ENCODE data around the gene PLPPR1.
"Not testable (repeated sequence)": the region's sequence is repeated elsewhere in the genome, so short reads cannot be mapped to it uniquely, and the experiment has no call there.

Gene PLPPR1

GRCh38 chr9:101121836-101122399 is 93.4 kb downstream of the PLPPR1 start:
- no peak for DNase-seq (ENCODE audit: low read depth)

- DNase-seq (ENCODE audit: low read depth): no peak
Measured at GRCh38 chr9:101126556-101126955, 98.0 kb downstream of the PLPPR1 start.

- DNase-seq (ENCODE audit: low read depth): not testable (repeated sequence)
Measured at GRCh38 chr9:101127369-101127768, 98.8 kb downstream of the PLPPR1 start.

GRCh38 chr9:101128623-101129022 is 100.1 kb downstream of the PLPPR1 start:
- no peak for DNase-seq (ENCODE audit: low read depth)

- DNase-seq (ENCODE audit: low read depth): no peak
Measured at GRCh38 chr9:101130054-101130453, 101.5 kb downstream of the PLPPR1 start.

- no peak for DNase-seq (ENCODE audit: low read depth)
Measured at GRCh38 chr9:101131326-101131725, 102.8 kb downstream of the PLPPR1 start.

GRCh38 chr9:101132801-101133200 is 104.3 kb downstream of the PLPPR1 start:
- DNase-seq (ENCODE audit: low read depth): no peak

- no peak for DNase-seq (ENCODE audit: low read depth)
Measured at GRCh38 chr9:101138509-101138908, 110.0 kb downstream of the PLPPR1 start.

- DNase-seq (ENCODE audit: low read depth): no peak
Measured at GRCh38 chr9:101139082-101139481, 110.6 kb downstream of the PLPPR1 start.

GRCh38 chr9:101140764-101141163 is 112.2 kb downstream of the PLPPR1 start:
- DNase-seq (ENCODE audit: low read depth): no peak

- no peak for DNase-seq (ENCODE audit: low read depth)
Measured at GRCh38 chr9:101146508-101146907, 118.0 kb downstream of the PLPPR1 start.

- no peak for DNase-seq (ENCODE audit: low read depth)
Measured at GRCh38 chr9:101148344-101148743, 119.8 kb downstream of the PLPPR1 start.

GRCh38 chr9:101158361-101158760 is 129.8 kb downstream of the PLPPR1 start:
- no peak for DNase-seq (ENCODE audit: low read depth)

GRCh38 chr9:101162231-101162630 is 133.7 kb downstream of the PLPPR1 start:
- DNase-seq (ENCODE audit: low read depth): no peak

- no peak for DNase-seq (ENCODE audit: low read depth)
Measured at GRCh38 chr9:101165131-101165530, 136.6 kb downstream of the PLPPR1 start.

GRCh38 chr9:101167490-101168134 is 139.1 kb downstream of the PLPPR1 start:
- no peak for DNase-seq (ENCODE audit: low read depth)

- no peak for DNase-seq (ENCODE audit: low read depth)
Measured at GRCh38 chr9:101172616-101173015, 144.1 kb downstream of the PLPPR1 start.

GRCh38 chr9:101173907-101174306 is 145.4 kb downstream of the PLPPR1 start:
- DNase-seq (ENCODE audit: low read depth): no peak

- no peak for DNase-seq (ENCODE audit: low read depth)
Measured at GRCh38 chr9:101176384-101176783, 147.9 kb downstream of the PLPPR1 start.

GRCh38 chr9:101184813-101185278 is 156.3 kb downstream of the PLPPR1 start:
- no peak for DNase-seq (ENCODE audit: low read depth)

GRCh38 chr9:101191723-101192122 is 163.2 kb downstream of the PLPPR1 start:
- no peak for DNase-seq (ENCODE audit: low read depth)

- no peak for DNase-seq (ENCODE audit: low read depth)
Measured at GRCh38 chr9:101197026-101197425, 168.5 kb downstream of the PLPPR1 start.

GRCh38 chr9:101200852-101201251 is 172.3 kb downstream of the PLPPR1 start:
- no peak for DNase-seq (ENCODE audit: low read depth)

GRCh38 chr9:101201630-101202029 is 173.1 kb downstream of the PLPPR1 start:
- DNase-seq (ENCODE audit: low read depth): no peak

Measured in EH (cell line).